Measurements from ENCODE around the gene KRTAP9-1. TPM values are rescaled to one million over a fixed set of nuclear protein-coding genes. Genes with fewer than 3 reads are reported as not detected.
"Not testable (repeated sequence)": the region's sequence is repeated elsewhere in the genome, so short reads cannot be mapped to it uniquely, and the experiment has no call there.

KRTAP9-1 gene
- total and polyA plus RNA-seq, 2 of the 13 experiments (the other 11 are each of a cell fraction or from before 2014, with no cell fraction given): not detected

DNA sequence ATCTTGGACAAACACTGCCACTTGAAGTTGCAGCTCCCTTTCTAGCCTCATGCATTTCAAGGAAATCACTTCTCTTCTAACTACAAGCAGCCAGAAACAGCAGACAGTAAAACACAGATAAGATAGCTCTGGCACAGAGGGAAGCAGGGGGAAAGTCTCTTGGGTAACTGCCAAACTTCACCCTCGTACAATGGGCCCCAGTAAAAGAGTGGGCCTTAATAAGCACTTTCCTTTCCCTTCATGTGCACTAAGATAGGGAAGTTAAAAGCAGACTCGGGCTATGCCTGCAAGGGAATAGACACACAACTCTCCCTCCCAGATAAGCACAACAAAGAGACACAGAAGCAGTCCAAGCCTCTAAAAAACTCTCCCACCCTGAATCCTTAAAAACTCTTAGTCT lies 35.8 kb upstream of the KRTAP9-1 start (continued):
- TF ChIP-seq, protein P1, sequence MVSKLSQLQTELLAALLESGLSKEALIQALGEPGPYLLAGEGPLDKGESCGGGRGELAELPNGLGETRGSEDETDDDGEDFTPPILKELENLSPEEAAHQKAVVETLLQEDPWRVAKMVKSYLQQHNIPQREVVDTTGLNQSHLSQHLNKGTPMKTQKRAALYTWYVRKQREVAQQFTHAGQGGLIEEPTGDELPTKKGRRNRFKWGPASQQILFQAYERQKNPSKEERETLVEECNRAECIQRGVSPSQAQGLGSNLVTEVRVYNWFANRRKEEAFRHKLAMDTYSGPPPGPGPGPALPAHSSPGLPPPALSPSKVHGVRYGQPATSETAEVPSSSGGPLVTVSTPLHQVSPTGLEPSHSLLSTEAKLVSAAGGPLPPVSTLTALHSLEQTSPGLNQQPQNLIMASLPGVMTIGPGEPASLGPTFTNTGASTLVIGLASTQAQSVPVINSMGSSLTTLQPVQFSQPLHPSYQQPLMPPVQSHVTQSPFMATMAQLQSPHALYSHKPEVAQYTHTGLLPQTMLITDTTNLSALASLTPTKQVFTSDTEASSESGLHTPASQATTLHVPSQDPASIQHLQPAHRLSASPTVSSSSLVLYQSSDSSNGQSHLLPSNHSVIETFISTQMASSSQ (IDR thresholded peaks at IDR 0.05; ENCODE audit: low read depth): no peak
- TF ChIP-seq, protein P1 (CRISPR knock-in tag; IDR thresholded peaks at IDR 0.05; ENCODE audit: borderline replicate concordance): no peak
- TF ChIP-seq NFYB (CRISPR knock-in tag; IDR thresholded peaks at IDR 0.05) (no peak), DR1 (CRISPR knock-in tag; IDR thresholded peaks at IDR 0.05) (no peak), PITX1 (CRISPR knock-in tag; IDR thresholded peaks at IDR 0.05) (no peak), GPN1 (CRISPR knock-in tag; IDR thresholded peaks at IDR 0.05; ENCODE audit: borderline replicate concordance) (no peak)

DNA sequence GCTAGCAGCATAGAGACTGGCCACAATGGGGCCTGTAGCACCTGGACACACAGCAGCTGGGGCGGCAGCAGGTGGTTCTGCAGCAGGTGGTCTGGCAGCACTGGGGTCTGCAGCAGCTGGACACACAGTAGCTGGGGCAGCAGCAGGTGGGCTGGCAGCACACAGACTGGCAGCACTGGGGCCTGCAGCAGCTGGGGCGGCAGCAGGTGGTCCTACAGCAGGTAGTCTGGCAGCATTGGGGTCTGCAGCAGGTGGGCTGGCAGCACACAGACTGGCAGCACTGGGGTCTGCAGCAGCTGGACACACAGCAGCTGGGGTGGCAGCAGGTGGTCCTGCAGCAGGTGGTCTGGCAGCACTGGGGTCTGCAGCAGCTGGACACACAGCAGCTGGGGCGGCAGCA lies 29.5 kb upstream of the KRTAP9-1 start:
- H3K4me2 ChIP-seq (ENCODE audit: low read depth, low read length); POLR2A ChIA-PET; H3K27ac ChIP-seq (ENCODE audit: extremely low read length, insufficient read depth, low read length); H3K4me1 ChIP-seq (ENCODE audit: insufficient read depth, low read length); BruUV-seq (replicated peaks); H3K36me3 ChIP-seq (replicated peaks in 1 of 2; ENCODE audit: control insufficient read depth in 1 of 2, insufficient read depth in 2 of 2, low read length in 2 of 2); intact Hi-C loops (cut with micrococcal nuclease; ENCODE audit: unreplicated experiment); ATAC-seq; FAIRE-seq; H3K9ac ChIP-seq (ENCODE audit: insufficient read depth, low read depth, low read length); CTCF ChIA-PET (ENCODE audit: low intra/inter-chr PET ratio, low total read pairs); H3K79me2 ChIP-seq (ENCODE audit: insufficient read depth, low read length); H3K9me3 ChIP-seq (ENCODE audit: low read length); H3K27me3 ChIP-seq (ENCODE audit: control insufficient read depth in 1 of 2, insufficient read depth in 2 of 2, low read length in 2 of 2); in situ Hi-C loops (cut with HindIII; ENCODE audit: extremely low pct_ligation_motif_present, low pct_unique_long_range_greater_than_20kb); H2AFZ ChIP-seq (ENCODE audit: low read length); H4K20me1 ChIP-seq (ENCODE audit: insufficient read depth, low read length); H3K4me3 ChIP-seq (replicated peaks in 1 of 3; ENCODE audit: insufficient read depth in 1 of 3, low read depth in 2 of 3, low read length in 3 of 3); DNase-seq (ENCODE audit: low spot score): not testable (repeated sequence)
- WGBS (ENCODE audit: low lambda C conversion rate): 0% methylated on average over 1 of the region's 3 CpGs
